Effector CD8-positive, alpha-beta T cell (primary cell): Measurements from ENCODE around the gene RFT1.

Experiments used
- DNase-seq: peaks from one replicate; lab custom pipeline; 2025; lab: John Stamatoyannopoulos, UW
- total RNA-seq, 4 experiments: gene quantifications; one replicate each; lab custom pipeline; 2026; lab: John Stamatoyannopoulos, UW

The RFT1 gene
- total RNA-seq: 18.1 to 21.2 (median 20.0) reads per million in 4 experiments

DNA sequence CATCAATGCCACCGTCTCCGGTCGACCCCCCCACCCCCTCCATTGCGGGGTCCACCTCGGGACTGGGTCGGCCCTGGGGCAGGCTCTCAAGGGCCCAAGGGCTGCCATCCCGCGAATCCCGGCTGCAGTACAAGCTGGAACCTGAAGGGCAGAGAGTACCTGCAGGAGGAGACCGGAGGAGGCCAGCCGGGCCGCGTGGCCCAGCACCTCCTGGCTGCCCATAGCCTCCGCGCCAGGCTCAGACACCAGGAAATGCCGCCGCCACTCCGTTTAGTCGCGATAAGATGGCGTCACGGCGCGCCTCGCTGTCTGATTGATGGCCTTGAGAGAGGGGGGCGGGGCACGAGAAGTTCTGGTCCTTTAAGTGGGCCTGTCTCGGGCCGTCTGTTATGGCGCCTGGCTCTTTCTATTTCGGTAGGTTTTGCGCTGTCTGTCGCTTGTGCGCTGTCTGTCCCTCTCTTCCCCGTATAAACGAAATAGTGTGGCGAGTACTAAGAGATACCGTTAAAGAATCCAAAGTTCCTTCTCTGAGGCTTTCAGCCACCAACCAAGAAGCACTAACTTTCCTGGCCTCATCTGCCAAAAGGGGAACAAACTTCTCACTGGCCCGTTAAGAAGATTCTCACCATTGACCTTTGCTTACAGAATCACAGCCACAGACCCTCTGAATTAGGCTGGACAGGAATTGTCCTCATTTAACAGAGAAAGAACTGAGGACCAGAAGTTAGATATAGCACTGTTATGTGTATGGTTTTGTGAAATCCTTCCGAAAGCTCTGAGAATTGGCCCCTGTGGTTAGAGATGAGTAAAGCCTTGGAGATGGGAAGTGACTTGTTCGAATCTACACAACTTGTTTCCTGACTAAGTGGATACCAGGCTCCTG is at the start of gene RFT1:
Gene RFT1 (minus strand): TSS at position 257 of the 883 bp plus-strand sequence. CDS start 35 bp downstream, at position 222.
- DNase-seq: peak; percentile 98

GRCh38 chr3:53179580-53179979 is 49.3 kb upstream of the RFT1 start:
- DNase-seq: no peak

DNA sequence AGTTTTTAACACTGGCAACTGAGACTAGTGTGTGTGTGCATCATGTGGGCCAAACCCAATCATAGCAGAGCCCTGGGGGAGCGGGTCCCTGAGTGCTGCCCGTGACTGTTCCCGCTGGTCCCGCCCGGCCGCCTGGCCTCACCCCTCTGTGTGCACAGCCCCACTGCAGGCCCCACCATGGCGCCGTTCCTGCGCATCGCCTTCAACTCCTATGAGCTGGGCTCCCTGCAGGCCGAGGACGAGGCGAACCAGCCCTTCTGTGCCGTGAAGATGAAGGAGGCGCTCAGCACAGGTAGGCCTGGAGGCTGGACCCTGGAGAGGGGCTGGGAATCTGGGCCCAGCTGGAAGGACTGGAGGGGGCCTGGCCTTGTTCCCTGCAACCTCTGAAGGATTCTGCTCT is 48.0 kb upstream of the RFT1 start:
- no peak for DNase-seq

- DNase-seq: no peak
Measured at GRCh38 chr3:53175613-53176540, 45.6 kb upstream of the RFT1 start.

- DNase-seq: no peak
Measured at GRCh38 chr3:53174346-53175250, 44.4 kb upstream of the RFT1 start.

DNA sequence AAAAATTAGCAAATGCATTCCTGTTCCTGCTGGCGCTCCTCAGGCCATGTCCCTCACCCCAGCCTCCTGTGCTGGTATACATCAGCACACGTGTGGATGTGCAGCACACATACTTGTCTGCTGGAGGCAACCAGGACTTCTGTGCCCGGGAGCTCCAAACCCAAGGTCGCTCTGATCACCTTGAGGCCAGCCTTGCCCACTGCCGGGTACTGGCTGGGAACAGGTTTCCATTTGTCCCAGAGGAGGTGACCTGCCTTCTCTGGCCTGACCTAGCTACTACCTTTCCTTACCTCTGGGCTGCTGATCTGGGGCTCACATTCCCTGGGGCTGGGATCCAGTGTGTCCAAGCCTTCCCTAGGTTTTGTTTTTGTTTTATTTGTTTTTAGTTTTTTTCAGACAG is 42.9 kb upstream of the RFT1 start:
- DNase-seq: no peak

DNA sequence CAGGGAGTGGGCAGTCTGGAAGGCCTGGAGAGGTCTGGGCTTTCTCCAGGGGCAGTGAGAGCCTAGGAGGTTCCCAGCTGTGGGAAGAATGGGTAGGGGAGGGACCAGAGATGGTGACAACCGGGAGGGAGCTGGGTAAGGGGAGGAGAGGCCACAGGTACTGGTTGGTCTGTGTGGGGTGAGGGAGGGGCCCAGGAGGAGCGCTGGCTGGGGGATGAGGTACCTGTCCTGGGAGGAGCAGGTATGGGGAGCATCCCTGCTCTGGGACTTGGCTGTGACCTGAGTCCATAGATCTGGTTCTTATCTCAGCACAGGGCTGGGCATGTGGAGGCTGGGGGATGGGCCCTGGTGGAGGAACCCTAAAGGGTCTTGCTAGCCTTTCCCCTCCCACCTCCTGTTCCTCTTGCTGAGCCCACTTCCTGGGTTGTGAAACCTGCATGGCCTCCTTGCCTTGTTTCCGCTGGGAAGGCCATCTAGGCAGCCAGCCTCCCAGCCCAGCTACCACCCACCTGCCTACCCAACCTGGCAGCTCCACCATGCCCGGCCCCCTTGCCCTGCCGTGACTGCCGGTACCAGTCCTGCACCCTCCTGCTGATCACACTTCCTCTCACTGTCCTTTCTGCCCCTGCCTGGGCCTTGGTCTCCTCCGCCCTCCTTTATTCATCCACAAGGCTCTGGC is 41.7 kb upstream of the RFT1 start:
- DNase-seq: no peak

DNA sequence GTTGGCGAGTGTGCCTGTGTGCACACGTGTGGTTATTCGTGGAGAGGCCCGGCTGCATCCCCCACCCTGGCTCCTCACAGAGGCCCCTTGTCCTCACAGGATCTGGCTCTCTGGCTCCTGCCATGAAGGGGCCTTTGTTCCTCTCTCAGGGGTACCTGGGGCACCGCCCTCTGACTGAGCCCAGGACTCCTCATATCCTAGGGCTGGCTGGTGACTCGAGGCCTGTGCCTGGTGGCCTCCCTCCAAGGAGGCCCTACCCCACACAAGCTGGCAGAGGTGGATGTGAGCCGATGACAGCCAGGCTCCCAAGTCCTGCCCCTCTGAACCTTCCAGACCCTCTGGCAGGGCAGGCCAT is 40.8 kb upstream of the RFT1 start:
- no peak for DNase-seq

DNA sequence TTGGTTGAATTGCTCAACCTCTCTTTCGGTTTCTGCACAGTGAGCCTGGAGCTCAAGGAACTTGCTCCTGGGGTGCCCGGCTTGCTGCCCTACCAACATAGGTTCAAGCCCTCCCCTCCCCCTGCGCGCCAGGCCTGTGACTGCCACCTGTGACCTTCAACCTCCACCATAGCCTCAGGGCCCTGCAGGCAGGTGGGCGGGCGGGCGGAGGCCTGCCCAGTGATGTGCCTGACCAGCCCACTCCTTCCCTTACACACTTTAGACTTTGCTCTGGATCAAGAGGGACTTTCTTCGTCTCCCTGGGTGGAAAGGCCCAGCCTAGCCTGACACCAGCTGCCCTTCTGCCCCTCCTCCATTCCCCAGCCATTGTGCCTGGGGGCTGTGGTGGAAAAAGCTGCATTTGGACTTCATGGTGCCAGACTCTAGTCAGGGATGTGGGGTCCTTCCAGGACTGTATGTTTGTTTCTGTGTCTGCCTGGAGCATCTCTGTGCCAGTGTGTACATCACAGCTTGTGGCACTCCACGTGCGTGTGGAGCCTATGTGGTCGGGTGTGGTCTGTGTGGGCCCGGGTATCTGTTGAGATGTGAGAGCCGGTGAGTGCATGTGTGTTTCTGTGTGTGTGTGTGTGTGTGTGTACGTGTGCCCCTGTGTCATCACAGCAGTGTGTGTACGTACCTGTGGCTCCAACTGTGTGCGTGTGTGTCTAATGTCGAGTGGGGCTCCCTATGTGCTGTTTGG is 40.3 kb upstream of the RFT1 start:
- no peak for DNase-seq

- DNase-seq: no peak
Measured at GRCh38 chr3:53169832-53170324, 39.6 kb upstream of the RFT1 start.

DNA sequence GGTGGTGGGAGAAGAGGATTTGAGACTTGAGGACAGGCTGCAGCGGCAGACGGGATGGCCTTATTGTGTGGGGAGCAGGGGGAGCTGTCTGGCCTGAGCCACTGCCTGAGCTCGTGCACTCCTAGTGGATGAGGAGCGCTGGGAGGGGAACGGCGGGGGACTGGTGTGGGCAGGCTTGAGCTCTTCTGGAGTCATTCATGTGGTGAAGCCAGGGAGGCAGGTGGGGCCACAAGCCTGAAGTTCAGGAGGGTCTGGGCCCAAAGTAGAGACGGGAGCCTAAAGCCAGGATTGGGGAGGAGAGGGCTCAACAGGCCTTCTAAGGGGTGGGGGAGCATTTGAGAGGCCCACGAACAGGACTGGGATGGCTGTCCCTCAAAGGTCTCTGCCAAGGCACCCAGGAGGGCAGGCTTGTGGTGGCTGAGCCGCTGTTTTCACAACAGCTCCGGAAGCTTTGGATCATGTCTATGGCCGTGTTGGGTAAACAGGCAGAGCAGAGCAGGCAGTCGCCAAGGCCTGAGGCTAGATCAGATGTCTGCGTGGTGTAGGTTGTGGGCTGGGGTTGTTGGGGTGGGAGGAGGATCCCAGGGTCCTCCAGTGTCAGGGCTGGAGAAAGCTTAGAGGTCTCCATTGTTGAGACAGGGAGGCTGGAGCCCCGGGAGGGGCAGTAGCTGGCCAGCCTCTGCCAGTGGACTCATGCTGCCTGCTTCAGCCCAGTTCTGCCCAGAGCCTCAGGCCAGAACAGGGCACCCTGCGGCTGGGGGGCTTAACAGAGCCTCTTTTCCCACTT is 39.0 kb upstream of the RFT1 start:
- no peak for DNase-seq

- DNase-seq: no peak
Measured at GRCh38 chr3:53168175-53168923, 38.1 kb upstream of the RFT1 start.

- no peak for DNase-seq
Measured at GRCh38 chr3:53167418-53168174, 37.4 kb upstream of the RFT1 start.

DNA sequence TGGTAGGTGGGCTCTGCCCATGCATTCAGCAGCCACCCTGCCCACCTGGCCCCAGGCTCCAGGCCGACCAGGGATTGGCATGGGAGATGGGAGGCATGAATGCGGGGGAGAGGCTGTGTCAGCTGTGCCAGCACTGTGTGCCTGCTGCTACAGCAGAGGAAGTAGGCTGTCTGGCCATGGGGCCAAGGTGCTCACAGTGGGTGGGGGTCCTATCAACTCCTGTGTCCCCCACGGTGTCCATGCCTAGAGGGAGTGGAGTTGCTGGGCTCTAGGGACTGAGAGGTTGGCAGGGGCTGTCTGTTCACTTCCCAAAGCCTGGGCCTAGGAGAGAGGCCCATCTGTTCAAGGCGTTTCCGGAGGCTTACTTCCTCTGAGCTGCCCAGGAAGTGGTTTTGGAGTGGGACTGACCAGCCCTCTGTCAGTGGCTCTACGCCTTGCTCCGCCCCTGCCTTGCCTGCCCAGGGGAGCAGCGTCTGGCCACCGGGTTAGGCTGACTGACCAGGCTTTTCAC is 36.6 kb upstream of the RFT1 start:
- no peak for DNase-seq

DNA sequence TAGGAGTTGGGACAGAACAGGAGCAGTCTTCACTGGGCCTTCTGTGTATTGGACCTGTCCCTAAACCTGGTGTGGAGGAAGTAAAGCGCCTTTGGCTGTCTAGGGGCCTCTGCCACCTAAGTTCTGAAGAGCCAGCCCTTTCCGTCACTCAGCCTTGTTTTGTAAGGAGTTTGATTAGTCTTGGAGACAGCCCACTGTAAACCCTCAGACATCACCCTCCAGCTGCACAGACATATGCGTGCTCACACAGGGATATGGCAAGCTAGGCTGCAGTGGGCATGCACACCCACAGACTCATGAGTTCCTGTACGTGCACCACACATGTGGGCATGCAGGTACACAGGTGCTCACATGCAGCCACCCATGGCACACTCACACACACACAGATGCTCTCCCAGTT is 36.0 kb upstream of the RFT1 start:
- DNase-seq: no peak

DNA sequence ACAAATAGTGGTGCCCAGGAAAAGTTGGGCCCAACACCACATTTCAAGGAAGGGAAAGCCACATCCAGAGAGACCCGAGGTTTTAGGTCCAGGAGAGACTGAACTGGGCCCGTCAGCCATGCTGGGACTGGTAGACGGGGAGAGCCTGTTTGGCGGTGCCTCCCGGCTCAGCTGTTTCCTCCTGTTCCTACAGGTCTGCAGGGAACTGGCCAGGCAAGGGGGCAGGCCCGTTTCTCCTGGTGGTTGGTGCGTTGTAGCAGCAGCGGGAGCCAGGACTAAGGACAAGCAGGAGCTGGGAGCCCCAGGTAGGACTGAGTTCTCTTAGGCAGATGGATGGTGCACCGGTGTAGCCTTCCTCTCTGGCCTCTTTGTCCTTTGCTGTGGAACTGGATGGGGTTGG is 34.7 kb upstream of the RFT1 start:
- DNase-seq: no peak
